SK-N-SH (cell line): ENCODE measurements around the gene PXN. TPM values are rescaled to one million over a fixed set of nuclear protein-coding genes. Genes with fewer than 3 reads are reported as not detected.

Source experiments
- CTCF ChIA-PET: fragments of 300-600, 350-600 bp; formaldehyde crosslinking; extraction: SDS; loops from one replicate; lab custom pipeline; 2021; lab: Yijun Ruan, JAX
- POLR2A ChIA-PET: fragments of 350-600 bp; sonication (Branson Sonifier 250); formaldehyde crosslinking; extraction: SDS; loops from one replicate; lab custom pipeline; 2020; ENCODE audit warnings: antibody characterized with exemption, inconsistent platforms; lab: Yijun Ruan, JAX
- DNase-seq: peaks from one replicate; pipeline ENCODE4 v3.0.0; 2012
- H2AFZ ChIP-seq: fragments of 200-600 bp; sonication (generic); 2 replicates; pipeline ENCODE4 v1.8.1; 2016; ENCODE audit warnings: antibody characterized with exemption, mild to moderate bottlenecking, low read depth
- H3F3A ChIP-seq: fragments of 200-600 bp; sonication (generic); replicated peaks from 2 replicates; pipeline ENCODE3; 2016; ENCODE audit warnings: antibody characterized with exemption, mild to moderate bottlenecking; ENCODE audit not compliant: insufficient read depth
- H3K27ac ChIP-seq, 2 experiments: fragments of 200-500 bp in 1 of 2; fragments of 200-600 bp in 1 of 2; sonication (Bioruptor generic) in 1 of 2; sonication (generic), shearing (Covaris generic) in 1 of 2; 2 replicates each; pipeline versions ENCODE4 v1.5.1 to v1.6.1; 2014 to 2016; ENCODE audit warnings: low read depth in 2 of 2, inconsistent platforms in 1 of 2, low read length in 1 of 2, mild to moderate bottlenecking in 1 of 2, mixed read lengths in 1 of 2
- H3K27me3 ChIP-seq: fragments of 200-600 bp; sonication (generic), shearing (Covaris generic); 2 replicates; pipeline ENCODE4 v1.6.1; 2016; ENCODE audit warnings: mixed run types; ENCODE audit not compliant: insufficient read depth
- H3K36me3 ChIP-seq, 2 experiments: fragments of 200-500 bp in 1 of 2; fragments of 200-600 bp in 1 of 2; sonication (Bioruptor generic) in 1 of 2; sonication (generic) in 1 of 2; replicated peaks in 1 of 2; 2 replicates each; pipeline versions ENCODE3 to v1.5.1; 2014 to 2016; ENCODE audit warnings: low read length in 1 of 2, mild to moderate bottlenecking in 1 of 2; ENCODE audit not compliant: insufficient read depth in 2 of 2, control insufficient read depth in 1 of 2
- H3K4me1 ChIP-seq, 2 experiments: fragments of 200-500 bp in 1 of 2; fragments of 200-600 bp in 1 of 2; sonication (Bioruptor generic) in 1 of 2; sonication (generic), shearing (Covaris generic) in 1 of 2; 2 replicates each; pipeline versions ENCODE4 v1.5.1 to v1.6.1; 2014 to 2016; ENCODE audit warnings: low read depth in 1 of 2, low read length in 1 of 2, mixed run types in 1 of 2; ENCODE audit not compliant: insufficient read depth in 2 of 2, control insufficient read depth in 1 of 2
- H3K4me2 ChIP-seq: fragments of 200-600 bp; sonication (generic), shearing (Covaris generic); 2 replicates; pipeline ENCODE4 v1.6.1; 2017; ENCODE audit warnings: mixed run types
- H3K4me3 ChIP-seq, 2 experiments: fragments of 200-500 bp in 1 of 2; fragments of 200-600 bp in 1 of 2; sonication (Bioruptor generic) in 1 of 2; sonication (generic), shearing (Covaris generic) in 1 of 2; 2 replicates each; pipeline versions ENCODE4 v1.5.1 to v1.8.1; 2014 to 2016; ENCODE audit warnings: low read depth in 2 of 2, inconsistent platforms in 1 of 2, low read length in 1 of 2, mild to moderate bottlenecking in 1 of 2, mixed read lengths in 1 of 2, moderate library complexity in 1 of 2
- H3K79me2 ChIP-seq: fragments of 200-600 bp; sonication (generic); 2 replicates; pipeline ENCODE4 v1.8.1; 2017; ENCODE audit warnings: mild to moderate bottlenecking; ENCODE audit not compliant: insufficient read depth
- H3K9ac ChIP-seq: fragments of 200-600 bp; sonication (generic); 2 replicates; pipeline ENCODE4 v1.6.1; 2017; ENCODE audit warnings: mixed run types
- H3K9me2 ChIP-seq: fragments of 200-600 bp; sonication (generic); 2 replicates; pipeline ENCODE4 v1.6.1; 2017; ENCODE audit warnings: mixed run types
- H3K9me3 ChIP-seq: fragments of 200-600 bp; sonication (generic); 2 replicates; pipeline ENCODE4 v1.6.1; 2017; ENCODE audit warnings: mixed run types, mild to moderate bottlenecking, moderate library complexity
- H4K20me1 ChIP-seq: fragments of 200-600 bp; sonication (generic); 2 replicates; pipeline ENCODE4 v1.6.1; 2017; ENCODE audit warnings: mild to moderate bottlenecking, mixed run types; ENCODE audit not compliant: insufficient read depth
- CHD2 ChIP-seq: fragments of 150-350 bp; IDR thresholded peaks from 2 replicates; pipeline ENCODE4 v1.6.1; 2018; ENCODE audit warnings: low read length; ENCODE audit not compliant: partially characterized antibody
- EP300 ChIP-seq, 2 experiments: IDR thresholded peaks; 2 replicates each; pipeline versions ENCODE4 v1.4.0 to v1.6.1; 2012; ENCODE audit warnings: borderline replicate concordance in 1 of 2, low read depth in 1 of 2, low read length in 1 of 2
- FOSL2 ChIP-seq: IDR thresholded peaks from 2 replicates; pipeline ENCODE4 v1.4.0; 2012; ENCODE audit warnings: low read depth, mild to moderate bottlenecking, moderate library complexity, borderline replicate concordance
- FOXJ3 ChIP-seq: sonication (generic); formaldehyde crosslinking; IDR thresholded peaks from 2 replicates; pipeline ENCODE4 v1.5.1; 2020; ENCODE audit warnings: mild to moderate bottlenecking, missing genetic modification reagents
- GABPA ChIP-seq: IDR thresholded peaks from 2 replicates; pipeline ENCODE4 v1.4.0; 2012; ENCODE audit warnings: low read depth, mild to moderate bottlenecking
- GATA2 ChIP-seq: sonication (generic); formaldehyde crosslinking; IDR thresholded peaks from 2 replicates; pipeline ENCODE4 v1.5.0; 2020; ENCODE audit warnings: mild to moderate bottlenecking, missing genetic modification reagents
- IRF3 ChIP-seq: fragments of 150-350 bp; IDR thresholded peaks from 2 replicates; pipeline ENCODE4 v1.6.1; 2016; ENCODE audit warnings: mild to moderate bottlenecking, low read depth, low read length
- JUND ChIP-seq: IDR thresholded peaks from 2 replicates; pipeline ENCODE4 v1.4.0; 2012
- POLR2AphosphoS5 ChIP-seq: IDR thresholded peaks from 2 replicates; pipeline ENCODE4 v1.6.1; 2012; ENCODE audit warnings: low read depth, low read length
- RAD21 ChIP-seq: IDR thresholded peaks from 2 replicates; pipeline ENCODE4 v1.6.1; 2012; ENCODE audit warnings: mild to moderate bottlenecking, low read length
- RCOR1 ChIP-seq: fragments of 150-350 bp; IDR thresholded peaks from 2 replicates; pipeline ENCODE4 v1.6.1; 2017; ENCODE audit warnings: antibody characterized with exemption, low read length
- REST ChIP-seq: IDR thresholded peaks from 2 replicates; pipeline ENCODE4 v1.6.1; 2012; ENCODE audit warnings: mild to moderate bottlenecking, low read depth, low read length, moderate library complexity
- SIN3A ChIP-seq: IDR thresholded peaks from 2 replicates; pipeline ENCODE4 v1.6.1; 2012; ENCODE audit warnings: low read depth, mild to moderate bottlenecking, low read length, moderate library complexity, borderline replicate concordance
- TCF12 ChIP-seq: IDR thresholded peaks from 2 replicates; pipeline ENCODE4 v1.4.0; 2012
- TEAD4 ChIP-seq: IDR thresholded peaks from 2 replicates; pipeline ENCODE4 v1.4.0; 2012; ENCODE audit warnings: mild to moderate bottlenecking, borderline replicate concordance; ENCODE audit not compliant: insufficient read depth
- USF2 ChIP-seq: fragments of 150-350 bp; IDR thresholded peaks from 2 replicates; pipeline ENCODE4 v1.6.1; 2017; ENCODE audit warnings: antibody characterized with exemption, low read length, low read depth, borderline replicate concordance
- YY1 ChIP-seq: IDR thresholded peaks from 2 replicates; pipeline ENCODE4 v1.4.0; 2012; ENCODE audit warnings: low read depth, mild to moderate bottlenecking
- WGBS: methylation state at CpG from one replicate; pipeline ENCODE4 v1.1.6; 2017; ENCODE audit warnings: low lambda C conversion rate; 5-methylcytosine and 5-hydroxymethylcytosine counted together
- polyA plus RNA-seq, 3 experiments: library from polyadenylated mRNA; depleted of rRNA; stranded (reverse); fragments of >200 nt; gene quantifications; 2 replicates each; pipeline ENCODE4 v1.2.3, GENCODE V29; 2012
- small RNA-seq, 7 experiments: library from RNA; depleted of rRNA; stranded (forward); fragments of <200 nt; gene quantifications; one replicate each; pipeline ENCODE3, GENCODE V24; 2012
- TF ChIP-seq, protein P1 (sequence below): fragments of 200-600 bp; sonication (generic); IDR thresholded peaks from 2 replicates; pipeline ENCODE4 v1.6.1; 2017; ENCODE audit warnings: antibody characterized with exemption, mild to moderate bottlenecking, moderate library complexity

Gene PXN
- polyA plus RNA-seq, 1 of the 3 experiments (the other 2 are of a cell fraction) = 89.0 TPM

- H3K9me3 ChIP-seq = no peaks in the 10 kb centered on the region
- H3K9ac ChIP-seq = no peak overlapping the region
- no peaks in the 10 kb centered on the region for H3K9me2 ChIP-seq
- no peak overlapping the region for H3K4me2 ChIP-seq
- 0 out of 2 replicates have a peak, but pooled peaks cover 5% of the 10 kb centered on the region for H3K79me2 ChIP-seq
- no peak overlapping the region for H2AFZ ChIP-seq
- no peak overlapping the region for H3K27ac ChIP-seq
- H3K4me3 ChIP-seq = no peak overlapping the region
- 0 out of 2 replicates have a peak, but pooled peaks cover 3% of the 10 kb centered on the region for H4K20me1 ChIP-seq
- ChIA-PET CTCF (no interaction called here), POLR2A (interaction anchor here (1.6 kb wide), 1 partner anchor 39 kb away, joined by 6 read pairs; the partner anchor contains the start of gene RPLP0)
- peaks cover 38 to 74% of the 10 kb centered on the region in 2 experiments for H3K36me3 ChIP-seq
- H3K27me3 ChIP-seq = no peaks in the 10 kb centered on the region
- H3F3A ChIP-seq = no peaks in the 10 kb centered on the region
- H3K4me1 ChIP-seq = no peaks in the 10 kb centered on the region
- no peak for DNase-seq
- TF ChIP-seq SIN3A (no peak), TCF12 (no peak), RCOR1 (no peak), CHD2 (no peak), YY1 (no peak), POLR2AphosphoS5 (no peak), GATA2 (CRISPR knock-in tag) (no peak), RAD21 (no peak), FOSL2 (no peak), EP300 (IDR thresholded peaks at IDR 0.05; ENCODE audit: borderline replicate concordance in 1 of 2, low read depth in 1 of 2, low read length in 1 of 2) (no peak), GABPA (no peak), USF2 (no peak), JUND (no peak), TEAD4 (no peak), FOXJ3 (no peak), REST (no peak), IRF3 (no peak)
- TF ChIP-seq, protein P1, sequence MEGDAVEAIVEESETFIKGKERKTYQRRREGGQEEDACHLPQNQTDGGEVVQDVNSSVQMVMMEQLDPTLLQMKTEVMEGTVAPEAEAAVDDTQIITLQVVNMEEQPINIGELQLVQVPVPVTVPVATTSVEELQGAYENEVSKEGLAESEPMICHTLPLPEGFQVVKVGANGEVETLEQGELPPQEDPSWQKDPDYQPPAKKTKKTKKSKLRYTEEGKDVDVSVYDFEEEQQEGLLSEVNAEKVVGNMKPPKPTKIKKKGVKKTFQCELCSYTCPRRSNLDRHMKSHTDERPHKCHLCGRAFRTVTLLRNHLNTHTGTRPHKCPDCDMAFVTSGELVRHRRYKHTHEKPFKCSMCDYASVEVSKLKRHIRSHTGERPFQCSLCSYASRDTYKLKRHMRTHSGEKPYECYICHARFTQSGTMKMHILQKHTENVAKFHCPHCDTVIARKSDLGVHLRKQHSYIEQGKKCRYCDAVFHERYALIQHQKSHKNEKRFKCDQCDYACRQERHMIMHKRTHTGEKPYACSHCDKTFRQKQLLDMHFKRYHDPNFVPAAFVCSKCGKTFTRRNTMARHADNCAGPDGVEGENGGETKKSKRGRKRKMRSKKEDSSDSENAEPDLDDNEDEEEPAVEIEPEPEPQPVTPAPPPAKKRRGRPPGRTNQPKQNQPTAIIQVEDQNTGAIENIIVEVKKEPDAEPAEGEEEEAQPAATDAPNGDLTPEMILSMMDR = no peak
- WGBS = 89% methylated on average over 11 of the region's 11 CpGs
These were observed 103.7 kb downstream of the PXN start for GRCh38 chr12:120161852-120162251.

Small RNA genes lying within 50 kb of the gene (small RNA-seq; reads per million reads assigned to genes)
- 7.5 to 85.1 (median 18.5) reads per million in 7 experiments for gene RNU4-1
- 24.1 to 582 (median 58.4) reads per million in 7 experiments for gene RNU4-2
- 0 reads per million in 7 experiments for gene RNU6-1088P

Other genes with a start within 250 kb of the PXN start
- gene RAB35, start 149.0 kb downstream of the PXN start, polyA plus RNA-seq (2012; rRNA removed) = 41.8 and 45.3 TPM in 2 replicates
- 41.2 and 54.4 TPM in 2 replicates for gene GCN1, start 71.0 kb downstream of the PXN start, polyA plus RNA-seq (2012; rRNA removed)
- gene RPLP0, start 64.6 kb downstream of the PXN start, polyA plus RNA-seq (2012; rRNA removed) = 5,975 and 6,606 TPM in 2 replicates
- not detected in 2 replicates for gene RNU4-2, start 26.2 kb upstream of the PXN start, polyA plus RNA-seq (2012; rRNA removed)
- gene RNU4-1, start 27.5 kb upstream of the PXN start, polyA plus RNA-seq (2012; rRNA removed) = not detected in 2 replicates
- gene SIRT4, start 36.6 kb upstream of the PXN start, polyA plus RNA-seq (2012; rRNA removed) = 1.1 and 1.4 TPM in 2 replicates
- gene PLA2G1B, start 62.0 kb upstream of the PXN start, polyA plus RNA-seq (2012; rRNA removed) = not detected in 2 replicates
- gene MSI1, start 103.4 kb upstream of the PXN start, polyA plus RNA-seq (2012; rRNA removed) = 1.3 and 1.7 TPM in 2 replicates
- 1,149 and 1,199 TPM in 2 replicates for gene COX6A1, start 172.4 kb upstream of the PXN start, polyA plus RNA-seq (2012; rRNA removed)
- gene TRIAP1, start 180.7 kb upstream of the PXN start, polyA plus RNA-seq (2012; rRNA removed) = 34.1 and 48.2 TPM in 2 replicates
- gene GATC, start 180.7 kb upstream of the PXN start, polyA plus RNA-seq (2012; rRNA removed) = 10.6 and 12.4 TPM in 2 replicates
- gene SRSF9, start 204.0 kb upstream of the PXN start, polyA plus RNA-seq (2012; rRNA removed) = 164 and 210 TPM in 2 replicates
- 596 and 607 TPM in 2 replicates for gene DYNLL1, start 230.4 kb upstream of the PXN start, polyA plus RNA-seq (2012; rRNA removed)